SK-N-SH (cell line): ENCODE measurements around the gene DLG2.

ENCODE experiments used
- CTCF ChIP-seq: fragments of 200-600 bp; sonication (generic); IDR thresholded peaks from 2 replicates; pipeline ENCODE4 v1.6.1; 2017; ENCODE audit warnings: antibody characterized with exemption, mild to moderate bottlenecking, moderate library complexity
- TAF1 ChIP-seq: IDR thresholded peaks from 2 replicates; pipeline ENCODE4 v1.6.1; 2012; ENCODE audit warnings: low read depth, mild to moderate bottlenecking, low read length, moderate library complexity, borderline replicate concordance
- TF ChIP-seq, protein P1 (sequence below): IDR thresholded peaks from 2 replicates; pipeline ENCODE4 v1.6.1; 2012; ENCODE audit warnings: mild to moderate bottlenecking, low read depth, low read length, moderate library complexity

- TF ChIP-seq, protein P1, sequence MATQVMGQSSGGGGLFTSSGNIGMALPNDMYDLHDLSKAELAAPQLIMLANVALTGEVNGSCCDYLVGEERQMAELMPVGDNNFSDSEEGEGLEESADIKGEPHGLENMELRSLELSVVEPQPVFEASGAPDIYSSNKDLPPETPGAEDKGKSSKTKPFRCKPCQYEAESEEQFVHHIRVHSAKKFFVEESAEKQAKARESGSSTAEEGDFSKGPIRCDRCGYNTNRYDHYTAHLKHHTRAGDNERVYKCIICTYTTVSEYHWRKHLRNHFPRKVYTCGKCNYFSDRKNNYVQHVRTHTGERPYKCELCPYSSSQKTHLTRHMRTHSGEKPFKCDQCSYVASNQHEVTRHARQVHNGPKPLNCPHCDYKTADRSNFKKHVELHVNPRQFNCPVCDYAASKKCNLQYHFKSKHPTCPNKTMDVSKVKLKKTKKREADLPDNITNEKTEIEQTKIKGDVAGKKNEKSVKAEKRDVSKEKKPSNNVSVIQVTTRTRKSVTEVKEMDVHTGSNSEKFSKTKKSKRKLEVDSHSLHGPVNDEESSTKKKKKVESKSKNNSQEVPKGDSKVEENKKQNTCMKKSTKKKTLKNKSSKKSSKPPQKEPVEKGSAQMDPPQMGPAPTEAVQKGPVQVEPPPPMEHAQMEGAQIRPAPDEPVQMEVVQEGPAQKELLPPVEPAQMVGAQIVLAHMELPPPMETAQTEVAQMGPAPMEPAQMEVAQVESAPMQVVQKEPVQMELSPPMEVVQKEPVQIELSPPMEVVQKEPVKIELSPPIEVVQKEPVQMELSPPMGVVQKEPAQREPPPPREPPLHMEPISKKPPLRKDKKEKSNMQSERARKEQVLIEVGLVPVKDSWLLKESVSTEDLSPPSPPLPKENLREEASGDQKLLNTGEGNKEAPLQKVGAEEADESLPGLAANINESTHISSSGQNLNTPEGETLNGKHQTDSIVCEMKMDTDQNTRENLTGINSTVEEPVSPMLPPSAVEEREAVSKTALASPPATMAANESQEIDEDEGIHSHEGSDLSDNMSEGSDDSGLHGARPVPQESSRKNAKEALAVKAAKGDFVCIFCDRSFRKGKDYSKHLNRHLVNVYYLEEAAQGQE: no peak
- no peak for TF ChIP-seq TAF1
- no peak for TF ChIP-seq CTCF
Observed at GRCh38 chr11:83456075-83456474, 2171.1 kb downstream of the DLG2 start.
